Activated T-cell treated with anti-CD3 and anti-CD28 coated beads for 1 hour (primary cell): ENCODE measurements around the gene CUEDC1.

ENCODE experiments used
- DNase-seq: peaks from one replicate; pipeline ENCODE4 v3.0.0-alpha.2; 2020; ENCODE audit warnings: low read depth

CUEDC1 gene, protein sequence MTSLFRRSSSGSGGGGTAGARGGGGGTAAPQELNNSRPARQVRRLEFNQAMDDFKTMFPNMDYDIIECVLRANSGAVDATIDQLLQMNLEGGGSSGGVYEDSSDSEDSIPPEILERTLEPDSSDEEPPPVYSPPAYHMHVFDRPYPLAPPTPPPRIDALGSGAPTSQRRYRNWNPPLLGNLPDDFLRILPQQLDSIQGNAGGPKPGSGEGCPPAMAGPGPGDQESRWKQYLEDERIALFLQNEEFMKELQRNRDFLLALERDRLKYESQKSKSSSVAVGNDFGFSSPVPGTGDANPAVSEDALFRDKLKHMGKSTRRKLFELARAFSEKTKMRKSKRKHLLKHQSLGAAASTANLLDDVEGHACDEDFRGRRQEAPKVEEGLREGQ

DNA sequence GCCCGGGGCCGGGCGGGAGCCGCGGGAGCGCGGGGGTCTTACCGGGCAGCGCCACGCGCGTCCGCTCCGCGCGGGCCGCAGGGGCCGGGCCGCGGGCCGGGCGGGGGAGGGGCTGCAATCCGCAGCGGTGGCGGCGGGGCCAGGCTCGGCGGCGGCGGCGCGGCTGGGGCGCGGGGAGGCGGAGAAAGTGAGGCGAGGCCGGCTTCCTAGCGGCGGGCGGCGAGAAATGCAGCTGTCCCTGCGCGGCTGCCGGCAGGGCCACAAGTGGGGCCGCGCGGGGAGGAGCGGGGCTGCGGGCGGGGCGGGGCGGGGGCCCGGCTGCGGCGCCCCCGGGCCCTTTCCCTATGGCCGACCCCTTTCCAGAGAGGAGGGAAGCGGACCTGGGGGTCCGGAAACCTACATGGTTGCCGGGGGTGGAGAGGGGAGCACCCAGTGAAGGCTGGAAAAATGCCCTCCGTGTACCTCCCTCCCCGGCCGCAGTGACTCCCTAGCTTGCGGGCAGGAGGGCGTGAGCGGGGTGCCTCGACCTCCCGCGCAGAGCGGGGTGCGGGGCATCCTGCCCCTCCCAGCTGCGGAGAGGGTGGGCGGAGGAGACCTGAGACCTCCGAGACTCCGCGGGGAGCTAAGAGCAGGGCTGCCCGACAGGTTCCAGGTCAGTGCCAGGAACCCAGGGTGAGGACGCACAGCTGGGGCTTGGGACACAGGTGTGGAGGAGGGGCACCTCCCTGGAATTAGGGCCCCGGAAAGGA, at the start of gene CUEDC1:
TSS of gene CUEDC1 (minus strand) at position 230 of the 749 bp plus-strand sequence. CDS start 69,848 bp downstream, outside the sequence.
- peak; percentile 55 for DNase-seq

DNA sequence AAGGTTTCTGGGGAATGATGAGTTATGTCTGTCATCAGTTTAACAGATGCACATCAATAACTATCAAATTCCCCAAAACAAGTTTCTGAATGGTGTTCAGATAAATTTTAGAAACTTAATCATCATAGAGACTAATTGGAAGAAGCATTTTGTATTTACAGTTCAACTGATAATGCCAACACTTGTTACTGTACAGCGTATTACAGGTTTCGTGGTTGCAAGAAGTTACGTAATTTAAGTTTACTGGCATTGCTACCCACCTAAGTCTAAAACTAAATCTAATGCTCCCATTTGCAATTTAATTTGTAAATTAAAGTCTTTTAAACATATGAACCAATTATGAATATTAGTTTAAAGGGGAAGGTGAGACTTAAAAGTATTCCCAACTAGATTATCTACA, 48.8 kb upstream of the CUEDC1 start:
- no peak for DNase-seq

DNA sequence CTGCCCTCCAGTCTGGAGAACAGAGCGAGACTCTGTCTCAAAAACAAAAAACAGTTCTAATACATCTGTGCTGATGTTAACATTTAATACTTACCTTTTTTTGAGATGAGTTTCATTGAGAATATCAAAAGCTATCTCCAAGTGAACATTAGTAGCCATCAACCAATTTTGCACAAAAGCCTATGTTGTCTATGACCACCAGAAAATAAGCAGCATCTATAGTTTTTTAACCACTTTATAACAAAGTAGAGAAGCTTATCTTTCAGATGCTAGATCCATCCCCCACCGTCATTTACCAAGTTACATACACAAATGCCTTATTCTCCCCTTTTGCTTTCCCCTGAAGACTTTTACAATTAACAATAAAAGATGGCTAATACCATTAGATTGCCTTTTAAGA, 47.8 kb upstream of the CUEDC1 start:
- DNase-seq = no peak

DNA sequence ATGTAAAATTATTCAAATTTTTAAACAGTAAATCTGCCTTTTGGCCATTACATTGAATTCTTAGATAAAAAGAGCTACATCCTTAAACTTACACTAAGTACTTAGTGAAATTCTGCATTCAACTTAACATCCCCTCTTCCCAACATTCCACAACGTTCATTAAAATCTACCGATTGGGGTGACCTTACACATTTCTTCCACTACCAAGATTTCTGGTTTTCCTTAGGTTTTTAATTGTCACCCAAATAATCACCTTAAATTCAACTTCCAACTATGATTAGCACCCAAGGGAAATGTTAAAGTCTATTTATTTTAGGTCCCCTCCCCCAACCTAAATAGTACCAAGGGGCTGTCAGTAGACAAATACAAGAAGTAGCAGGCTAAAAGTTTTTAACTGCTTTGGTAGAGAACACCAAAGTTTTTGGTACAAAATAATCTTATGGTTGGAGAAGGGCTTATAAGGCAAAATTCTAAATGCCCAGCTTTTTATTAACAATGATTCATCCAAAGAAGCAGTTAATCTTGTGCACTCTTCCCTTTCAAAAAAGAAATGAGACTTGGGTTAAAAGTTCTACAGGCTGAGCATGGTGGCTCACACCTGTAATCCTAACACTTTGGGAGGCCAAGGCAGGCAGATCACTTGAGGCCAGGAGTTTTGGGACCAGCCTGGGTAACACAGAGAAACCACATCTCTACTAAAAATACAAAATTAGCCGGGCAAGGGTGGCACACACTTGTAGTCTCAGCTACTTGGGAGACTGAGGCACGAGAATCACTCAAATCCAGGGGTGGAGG, 47.1 kb upstream of the CUEDC1 start:
- no peak for DNase-seq

DNA sequence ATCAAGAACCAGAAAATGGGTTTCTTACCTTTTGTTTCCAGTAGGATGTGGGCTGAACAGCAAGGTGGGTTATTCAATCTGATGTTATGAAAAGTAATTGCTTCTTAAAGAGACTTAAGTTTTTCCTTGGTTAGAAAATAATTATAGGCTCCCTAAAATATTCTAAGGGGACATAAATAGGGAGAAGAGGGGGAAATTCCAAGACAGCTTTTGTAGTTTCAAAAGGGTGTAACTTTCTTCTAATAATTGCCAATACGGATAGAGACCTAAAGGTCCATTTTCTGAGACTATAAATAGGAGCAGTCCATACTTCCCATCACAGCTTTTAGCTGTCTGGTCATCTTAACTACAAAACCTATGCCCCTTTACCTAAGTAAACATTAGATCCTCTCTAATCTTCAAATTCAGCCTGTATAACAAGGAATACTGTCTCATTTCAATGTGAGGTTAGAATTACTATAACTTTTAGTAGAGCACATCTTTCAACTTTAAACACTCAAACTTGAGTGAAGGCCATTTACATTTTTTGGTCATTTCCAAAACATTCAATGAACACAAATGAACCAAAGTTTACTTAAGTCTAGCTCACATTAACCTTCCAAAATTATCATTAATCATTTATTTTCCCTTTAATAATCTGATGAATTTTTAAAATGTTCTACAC, 46.4 kb upstream of the CUEDC1 start:
- DNase-seq = no peak

DNA sequence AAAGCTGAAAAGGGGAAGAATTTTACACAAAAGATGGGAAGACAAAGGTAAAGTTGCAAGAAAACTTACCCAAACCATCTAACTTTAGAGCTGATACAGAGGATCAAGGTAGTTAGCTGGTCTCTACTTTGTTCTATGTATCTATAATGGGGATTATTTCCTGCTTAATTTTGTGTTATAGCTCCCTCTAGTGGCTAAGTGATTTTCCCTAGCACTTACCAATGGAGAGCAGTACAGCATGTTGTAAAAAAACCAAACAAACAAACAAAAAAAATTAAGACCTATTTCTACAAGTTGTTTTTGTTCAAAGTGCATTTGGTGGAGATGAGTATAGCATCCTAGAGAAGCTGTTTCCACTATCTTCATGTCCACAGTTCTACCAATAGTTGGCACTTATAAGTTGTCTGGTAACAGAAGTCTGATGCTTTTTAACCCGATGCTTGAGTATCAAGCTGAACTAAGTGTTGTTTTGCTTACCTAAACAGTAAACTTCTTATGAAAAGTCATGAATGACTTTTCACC, 44.3 kb upstream of the CUEDC1 start:
- DNase-seq = no peak

DNA sequence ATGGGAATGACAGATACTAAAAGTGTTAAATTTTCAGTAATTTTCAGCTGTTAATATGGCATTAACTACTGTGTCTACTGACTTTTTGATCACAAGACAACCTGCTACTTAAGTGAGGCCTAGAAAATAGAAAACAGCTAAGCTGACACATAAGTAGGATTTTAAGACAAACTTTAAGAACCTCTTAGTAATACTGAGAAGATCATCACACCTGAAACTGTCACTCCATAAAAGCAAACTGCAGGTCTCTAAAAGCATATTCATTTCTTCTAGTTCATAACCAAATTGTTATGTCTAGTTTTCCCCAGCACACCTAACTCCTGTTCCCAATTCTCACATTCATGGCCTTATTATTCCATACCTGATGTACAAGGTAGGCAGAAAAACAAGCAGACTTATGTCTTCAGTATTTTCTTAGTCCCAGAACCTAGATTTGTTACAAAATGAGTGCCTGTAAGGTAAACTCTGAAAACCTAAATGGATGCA, 43.8 kb upstream of the CUEDC1 start:
- DNase-seq = no peak

DNA sequence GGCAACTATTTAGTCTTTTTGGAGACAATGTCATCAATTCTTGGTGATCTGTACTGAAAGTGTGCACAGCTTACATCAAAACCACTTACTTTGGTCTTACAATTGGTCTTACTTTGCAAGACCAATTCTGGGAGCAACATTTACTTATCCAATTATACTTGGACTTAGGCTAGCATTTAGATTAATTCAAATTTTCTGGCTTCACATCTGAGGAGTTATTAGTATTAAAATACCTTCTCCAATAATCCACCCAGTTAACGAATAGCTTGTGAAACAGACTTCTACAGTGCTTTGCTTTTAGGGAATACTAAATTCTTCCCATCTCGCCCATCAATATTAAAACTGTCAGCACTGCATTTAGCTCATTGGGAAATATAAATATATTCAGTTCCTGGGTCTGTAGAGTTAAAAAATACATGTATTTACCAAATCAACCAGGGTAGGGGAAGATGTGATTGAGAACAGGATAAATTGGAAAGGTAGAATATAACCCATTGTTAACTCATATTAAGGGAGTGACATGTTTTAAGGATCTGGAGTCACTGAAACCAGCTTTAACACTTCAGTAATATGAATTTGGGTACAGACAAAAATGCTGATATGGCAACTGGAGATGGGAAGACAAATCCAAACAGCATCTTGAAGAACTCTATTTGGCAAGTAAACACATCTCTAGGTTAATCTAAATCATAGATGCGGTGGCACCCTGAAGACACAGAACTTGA, 42.0 kb upstream of the CUEDC1 start:
- no peak for DNase-seq

DNA sequence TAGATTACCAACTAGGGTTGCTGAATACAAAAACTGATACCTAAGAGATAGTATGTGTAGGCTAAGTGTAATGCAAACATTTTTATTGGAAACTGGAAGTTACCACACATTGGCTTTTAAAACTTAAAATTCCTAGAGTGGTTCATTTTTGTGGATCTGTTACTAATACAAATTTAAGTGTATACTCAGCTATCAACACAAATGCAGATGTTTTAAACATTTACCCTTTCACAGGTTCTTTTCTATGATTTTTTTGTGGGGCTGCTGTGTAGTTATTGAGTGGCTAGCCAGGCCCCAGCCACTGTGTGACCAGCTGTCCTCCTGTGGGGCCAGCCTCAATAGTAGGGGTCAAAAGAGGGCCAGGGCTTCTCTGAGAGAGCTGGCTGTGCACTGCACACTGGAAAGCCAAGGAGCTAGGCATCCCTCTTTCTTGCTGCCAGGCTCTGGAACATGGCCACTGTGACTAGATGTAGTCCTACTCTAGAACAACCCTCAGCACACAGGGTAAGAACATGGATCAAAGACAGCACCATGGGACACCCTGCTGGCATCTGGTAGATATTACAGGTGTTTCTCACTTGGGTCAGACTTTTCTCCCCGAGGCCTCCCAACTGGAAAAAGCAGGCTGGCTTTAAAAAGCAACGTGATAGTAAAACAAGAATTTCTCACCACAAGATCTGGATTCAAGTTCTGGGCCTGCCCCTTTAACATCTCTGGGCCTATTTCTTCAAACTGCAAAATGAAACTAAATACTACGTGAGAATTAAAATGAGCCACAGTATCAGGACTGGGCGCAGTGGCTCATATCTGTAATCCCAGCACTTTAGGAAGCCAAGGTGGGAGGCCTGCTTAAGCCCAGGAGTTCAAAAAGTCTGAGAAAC, 40.1 kb upstream of the CUEDC1 start:
- DNase-seq = peak; percentile 22

DNA sequence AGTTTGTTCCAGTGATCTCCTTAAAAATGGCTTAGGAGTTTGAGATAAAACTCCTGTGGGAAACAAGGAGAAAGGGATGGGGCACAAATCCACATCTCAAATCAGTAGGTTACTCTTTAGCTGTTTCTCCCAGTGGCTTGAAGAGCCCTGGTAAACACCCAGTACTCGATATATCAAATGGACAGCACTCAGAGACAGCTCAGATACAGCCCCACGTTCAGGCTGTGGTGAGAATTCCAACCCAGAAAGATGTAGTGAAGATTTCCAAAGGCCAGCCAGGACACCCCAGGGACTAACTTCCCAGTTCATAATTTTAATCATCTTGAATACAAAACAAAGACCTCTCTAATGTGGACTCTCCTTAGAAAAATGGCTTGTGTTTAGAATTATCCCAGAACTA, 39.2 kb upstream of the CUEDC1 start:
- DNase-seq = no peak

DNA sequence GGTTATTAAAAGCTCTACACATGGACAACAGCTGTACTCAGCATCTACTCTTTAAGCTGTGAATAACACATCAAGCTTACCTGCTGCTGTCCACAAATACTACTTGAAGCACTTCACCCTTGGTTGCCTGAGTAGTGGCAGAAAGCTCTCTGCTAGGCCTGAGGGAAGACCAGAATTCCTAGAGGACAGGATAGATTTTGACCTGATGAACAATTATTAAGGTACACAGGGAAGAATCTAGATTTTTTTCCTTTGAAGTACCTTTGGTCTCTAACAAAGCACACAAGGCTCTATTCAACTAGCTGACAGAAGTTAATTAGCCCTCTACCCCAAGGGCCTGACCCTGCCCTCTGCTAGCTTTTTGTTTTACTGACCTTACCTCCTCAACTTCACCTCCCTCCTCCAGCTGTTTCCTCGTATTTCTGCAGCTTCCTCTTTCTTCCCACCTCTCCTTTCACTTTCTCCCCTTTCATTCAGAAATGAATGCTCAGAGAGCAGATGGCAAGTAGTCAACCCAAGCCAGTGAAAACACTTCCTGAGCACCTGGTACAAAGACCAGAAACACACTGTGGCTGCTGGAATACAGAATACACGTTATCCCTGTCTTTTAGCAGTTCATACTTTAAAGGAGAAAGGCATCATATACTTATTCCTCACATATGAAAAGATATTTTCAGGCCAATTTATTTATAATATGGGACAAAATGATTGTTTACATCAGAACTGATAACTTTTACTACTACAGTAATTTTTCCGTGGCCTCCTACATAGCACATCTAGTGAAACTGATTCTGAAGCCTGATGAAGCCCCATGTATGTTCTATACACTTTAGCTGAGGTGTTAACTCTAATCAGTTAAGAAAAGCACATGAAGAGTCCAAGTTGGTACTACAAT, 38.5 kb upstream of the CUEDC1 start:
- DNase-seq = no peak

DNA sequence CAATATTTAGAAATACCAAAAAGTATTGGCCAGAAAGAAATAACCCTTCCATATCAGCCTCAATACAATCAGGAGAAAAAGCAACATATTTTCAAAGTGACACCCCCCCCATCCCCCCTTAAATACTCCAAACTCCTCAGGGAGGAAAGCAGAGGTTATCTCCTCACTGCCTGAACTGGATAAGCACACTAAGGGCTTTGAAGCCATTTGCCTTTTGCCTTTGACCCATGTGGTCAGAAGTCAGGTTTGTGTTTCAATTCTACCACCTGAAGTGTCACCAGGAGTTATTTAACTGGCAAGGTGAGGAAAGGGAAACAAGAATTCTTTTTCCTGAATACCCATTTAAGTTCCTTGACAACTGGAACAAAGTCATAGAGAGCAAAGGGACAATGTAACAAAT, 36.3 kb upstream of the CUEDC1 start:
- DNase-seq = no peak

DNA sequence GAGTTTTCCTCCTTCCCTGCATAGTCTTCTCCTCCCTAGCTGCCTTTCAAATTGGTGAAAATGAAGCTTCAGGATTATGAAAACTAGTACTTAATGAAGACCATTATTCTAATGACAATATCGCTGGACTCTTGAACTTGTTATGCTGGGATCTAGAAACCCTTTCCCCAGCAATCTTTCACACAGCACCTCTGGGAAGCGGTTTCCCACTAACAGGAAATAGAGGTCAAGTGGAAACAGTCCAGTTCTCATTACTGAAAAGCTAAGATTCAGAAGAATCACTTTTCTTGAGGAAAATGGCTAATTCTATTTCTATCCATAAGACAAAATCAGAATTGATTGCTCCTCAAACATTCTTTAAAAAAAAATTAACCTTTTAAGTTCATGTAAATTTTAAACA, 34.8 kb upstream of the CUEDC1 start:
- DNase-seq = no peak

DNA sequence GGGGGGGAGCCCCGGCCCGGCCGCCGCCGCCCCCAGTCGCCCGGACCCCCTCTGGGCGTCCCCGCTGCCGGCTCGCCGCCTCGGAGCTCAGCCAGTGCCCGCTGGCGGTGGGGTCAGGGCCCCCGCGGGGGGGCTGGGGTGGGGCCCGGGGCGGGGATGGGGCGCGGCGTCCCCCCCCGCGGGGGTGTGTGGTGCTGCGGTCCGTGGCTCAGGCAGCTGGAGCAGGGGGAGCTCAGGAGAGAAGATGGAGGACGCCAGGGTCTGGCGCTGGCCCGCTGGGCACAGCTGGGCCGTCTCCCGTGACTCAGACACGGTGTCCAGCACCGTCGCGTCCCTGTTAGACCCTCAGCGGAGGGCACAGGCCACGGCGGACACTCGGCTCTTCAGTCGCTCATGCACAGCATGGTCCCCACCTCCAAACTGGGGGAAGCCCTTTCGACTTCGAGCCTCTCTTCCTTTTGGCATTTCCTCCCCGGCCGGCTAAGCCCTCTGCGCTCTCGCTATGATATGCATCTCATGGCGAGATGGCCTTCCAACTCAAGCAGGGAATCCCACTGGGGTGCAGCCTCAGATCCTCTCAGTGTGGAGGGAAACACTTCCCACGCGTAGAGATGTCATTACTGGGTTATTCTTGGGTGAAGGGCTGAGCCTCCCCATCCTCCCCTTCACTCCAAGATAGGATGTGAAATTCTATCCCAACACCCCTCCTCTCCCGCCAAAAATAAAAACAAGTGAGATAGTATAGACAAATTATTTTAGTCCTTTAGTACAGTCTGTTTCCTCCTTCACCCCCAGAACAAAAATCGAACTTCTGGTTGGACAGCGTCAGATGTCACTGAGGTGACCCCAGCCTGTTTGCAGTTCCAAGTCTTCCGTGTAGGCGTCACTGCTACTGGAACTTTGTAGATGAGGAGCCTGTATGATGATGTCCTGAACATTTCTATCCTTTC, 33.4 kb upstream of the CUEDC1 start:
- peak; percentile 58 for DNase-seq

DNA sequence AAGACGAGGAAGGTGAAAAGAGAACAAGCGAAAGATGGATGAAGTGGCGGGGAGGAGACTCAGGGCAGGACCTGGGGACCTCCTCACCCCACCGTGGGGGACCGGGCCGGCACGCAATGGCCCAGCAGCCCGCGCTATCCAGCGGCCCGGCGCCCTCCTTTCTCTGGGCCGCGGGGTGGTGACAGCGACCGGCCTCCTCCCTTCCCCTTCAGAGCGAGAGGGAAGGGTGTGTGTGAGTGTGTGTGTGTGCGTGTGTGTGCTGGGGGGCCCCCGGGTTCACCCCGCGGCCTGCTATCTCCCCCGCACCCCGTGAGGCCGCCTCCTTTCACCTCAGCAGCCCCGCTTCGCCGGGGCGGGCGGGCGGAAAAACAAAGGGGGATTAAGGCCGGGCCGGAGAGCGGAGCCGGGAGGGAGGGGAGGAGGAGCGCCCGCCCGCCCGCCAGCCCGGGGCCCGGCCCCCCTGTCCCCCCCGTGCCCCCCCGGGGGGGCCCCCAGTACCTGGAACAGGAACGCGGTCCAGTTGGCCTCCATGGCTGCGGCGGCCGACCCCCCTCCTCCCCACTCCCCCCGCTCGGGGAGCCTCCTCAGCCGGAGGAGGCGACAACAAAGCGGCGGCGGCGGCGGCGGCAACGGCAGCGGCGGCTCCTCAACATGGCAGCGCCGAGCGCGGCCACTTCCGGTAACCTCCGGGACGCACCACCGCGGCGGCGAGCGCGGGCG, 32.5 kb upstream of the CUEDC1 start, which contains the start of gene VEZF1:
TSS of gene VEZF1 (minus strand) at position 674 of the 720 bp plus-strand sequence. CDS start at position 531, 143 bp downstream.
- DNase-seq = peak; percentile 68

DNA sequence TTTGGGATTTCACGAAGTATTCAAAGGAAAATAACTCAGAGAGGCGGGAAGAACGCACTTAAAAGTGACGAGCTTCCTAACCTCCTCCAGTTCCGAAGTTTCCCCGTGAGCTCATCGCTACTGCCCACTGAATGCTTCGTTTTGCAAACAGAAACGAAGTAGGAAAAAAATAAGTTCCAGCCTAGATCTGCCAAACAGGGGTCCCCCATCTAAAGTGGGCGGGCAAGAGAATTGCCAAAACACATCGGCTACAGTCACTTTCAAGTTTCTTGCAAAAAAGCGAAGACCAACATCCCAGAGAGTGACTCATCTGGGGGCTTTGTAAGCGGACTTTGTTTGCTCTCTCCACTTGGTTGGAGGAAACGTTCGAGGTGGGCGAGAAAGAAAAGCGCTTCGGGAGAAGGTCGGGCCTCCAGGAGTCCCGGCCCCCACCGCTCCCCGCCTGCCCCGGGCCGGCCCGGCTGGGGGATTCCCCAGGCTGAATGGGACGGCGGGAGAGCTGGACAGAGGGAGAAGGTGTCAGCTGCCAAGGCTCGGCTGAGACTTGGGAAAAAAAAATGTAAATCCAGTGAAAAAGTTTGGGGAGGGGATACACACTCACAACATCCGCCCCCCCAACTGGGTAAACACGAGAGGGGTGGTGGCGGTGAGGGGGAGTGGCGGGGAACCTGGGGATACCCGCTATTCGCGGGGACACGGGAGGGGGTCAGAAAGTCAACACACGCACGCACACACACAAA, 31.8 kb upstream of the CUEDC1 start:
- peak; percentile 16 for DNase-seq
